ENCODE data around the gene SHOX. TPM values are rescaled to one million over a fixed set of nuclear protein-coding genes. Genes with fewer than 3 reads are reported as not detected.

SHOX gene
- total and polyA plus RNA-seq, 2 donors (not counting 1 experiment from before 2014, with no cell fraction given) = not detected

- Histone ChIP-seq H3K4me2 (ENCODE audit: extremely low read depth, insufficient read depth, low read length) (no peak overlapping the region), H3K27me3 (ENCODE audit: control insufficient read depth, insufficient read depth, low read length) (no peaks in the 10 kb centered on the region), H2AFZ (ENCODE audit: low read length) (no peak overlapping the region), H3K36me3 (ENCODE audit: control insufficient read depth, insufficient read depth, low read length) (no peaks in the 10 kb centered on the region), H3K27ac (ENCODE audit: insufficient read depth, low read length) (no peak overlapping the region), H3K9me3 (ENCODE audit: control insufficient read depth, insufficient read depth, low read depth, low read length) (no peaks in the 10 kb centered on the region), H3K4me3 (replicated peaks in 1 of 4; ENCODE audit: control extremely low read depth in 1 of 4, insufficient read depth in 1 of 4, low read depth in 3 of 4, low read length in 4 of 4) (no peak overlapping the region), H3K4me1 (ENCODE audit: control insufficient read depth, extremely low read depth, insufficient read depth, low read length) (no peaks in the 10 kb centered on the region), H3K9ac (ENCODE audit: insufficient read depth, low read length) (no peak overlapping the region), H4K20me1 (ENCODE audit: control insufficient read depth, extremely low read depth, insufficient read depth, low read length) (no peaks in the 10 kb centered on the region), H3K79me2 (ENCODE audit: control insufficient read depth, insufficient read depth, low read length) (no peaks in the 10 kb centered on the region)
- TF ChIP-seq CTCF (conservative IDR thresholded peaks at IDR 0.05 in 1 of 2, IDR thresholded peaks at IDR 0.05 in 1 of 2; ENCODE audit: low read depth in 1 of 2, low read length in 2 of 2) = no peak
- no peak for TF ChIP-seq EZH2 (IDR thresholded peaks at IDR 0.05; ENCODE audit: low read length, missing control alignments)
- no peak for DNase-seq (ENCODE audit: low read depth in 2 of 2)
Measured at GRCh38 chrX:646228-646495, 15.6 kb downstream of the SHOX start.

GRCh38 chrX:646796-647195, 16.2 kb downstream of the SHOX start:
- TF ChIP-seq EZH2 (IDR thresholded peaks at IDR 0.05; ENCODE audit: low read length, missing control alignments) = no peak
- no peak for TF ChIP-seq CTCF (conservative IDR thresholded peaks at IDR 0.05 in 1 of 2, IDR thresholded peaks at IDR 0.05 in 1 of 2; ENCODE audit: low read depth in 1 of 2, low read length in 2 of 2)
- no peak overlapping the region for H2AFZ ChIP-seq (ENCODE audit: low read length)
- no peak for DNase-seq (ENCODE audit: low read depth in 2 of 2)
- H4K20me1 ChIP-seq (ENCODE audit: control insufficient read depth, extremely low read depth, insufficient read depth, low read length) = no peaks in the 10 kb centered on the region
- no peak overlapping the region for H3K4me3 ChIP-seq (replicated peaks in 1 of 4; ENCODE audit: control extremely low read depth in 1 of 4, insufficient read depth in 1 of 4, low read depth in 3 of 4, low read length in 4 of 4)
- H3K4me1 ChIP-seq (ENCODE audit: control insufficient read depth, extremely low read depth, insufficient read depth, low read length) = no peaks in the 10 kb centered on the region
- no peak overlapping the region for H3K27ac ChIP-seq (ENCODE audit: insufficient read depth, low read length)
- H3K79me2 ChIP-seq (ENCODE audit: control insufficient read depth, insufficient read depth, low read length) = no peaks in the 10 kb centered on the region
- H3K9ac ChIP-seq (ENCODE audit: insufficient read depth, low read length) = no peak overlapping the region
- H3K36me3 ChIP-seq (ENCODE audit: control insufficient read depth, insufficient read depth, low read length) = no peaks in the 10 kb centered on the region
- H3K9me3 ChIP-seq (ENCODE audit: control insufficient read depth, insufficient read depth, low read depth, low read length) = no peaks in the 10 kb centered on the region
- H3K27me3 ChIP-seq (ENCODE audit: control insufficient read depth, insufficient read depth, low read length) = no peaks in the 10 kb centered on the region
- no peak overlapping the region for H3K4me2 ChIP-seq (ENCODE audit: extremely low read depth, insufficient read depth, low read length)

- TF ChIP-seq CTCF (conservative IDR thresholded peaks at IDR 0.05 in 1 of 2, IDR thresholded peaks at IDR 0.05 in 1 of 2; ENCODE audit: low read depth in 1 of 2, low read length in 2 of 2) = no peak
- no peak for TF ChIP-seq EZH2 (IDR thresholded peaks at IDR 0.05; ENCODE audit: low read length, missing control alignments)
- Histone ChIP-seq H2AFZ (ENCODE audit: low read length) (no peak overlapping the region), H3K4me2 (ENCODE audit: extremely low read depth, insufficient read depth, low read length) (no peak overlapping the region), H4K20me1 (ENCODE audit: control insufficient read depth, extremely low read depth, insufficient read depth, low read length) (no peaks in the 10 kb centered on the region), H3K9me3 (ENCODE audit: control insufficient read depth, insufficient read depth, low read depth, low read length) (no peaks in the 10 kb centered on the region), H3K4me1 (ENCODE audit: control insufficient read depth, extremely low read depth, insufficient read depth, low read length) (no peaks in the 10 kb centered on the region), H3K4me3 (replicated peaks in 1 of 4; ENCODE audit: control extremely low read depth in 1 of 4, insufficient read depth in 1 of 4, low read depth in 3 of 4, low read length in 4 of 4) (no peak overlapping the region), H3K27ac (ENCODE audit: insufficient read depth, low read length) (no peak overlapping the region), H3K27me3 (ENCODE audit: control insufficient read depth, insufficient read depth, low read length) (no peaks in the 10 kb centered on the region), H3K36me3 (ENCODE audit: control insufficient read depth, insufficient read depth, low read length) (no peaks in the 10 kb centered on the region), H3K79me2 (ENCODE audit: control insufficient read depth, insufficient read depth, low read length) (no peaks in the 10 kb centered on the region), H3K9ac (ENCODE audit: insufficient read depth, low read length) (no peak overlapping the region)
- no peak for DNase-seq (ENCODE audit: low read depth in 2 of 2)
Measured at GRCh38 chrX:649166-649565, 18.6 kb downstream of the SHOX start.

Data from fibroblast of lung (primary cell).